NB4 (cell line): ENCODE measurements around the gene RBBP5.

ENCODE experiments used
- DNase-seq: peaks from one replicate; pipeline ENCODE4 v3.0.0; 2010; ENCODE audit warnings: low read depth
- H3K4me3 ChIP-seq: one replicate; pipeline ENCODE4 v1.5.1; 2011; ENCODE audit warnings: mild to moderate bottlenecking, low read depth, low read length, moderate library complexity
- CTCF ChIP-seq: IDR thresholded peaks from one replicate; pipeline ENCODE4 v1.5.1; 2012; ENCODE audit warnings: low read depth, low read length
- MAX ChIP-seq: IDR thresholded peaks from 2 replicates; pipeline ENCODE4 v1.6.1; 2011; ENCODE audit warnings: low read depth, low read length
- MYC ChIP-seq: IDR thresholded peaks from 2 replicates; pipeline ENCODE4 v1.6.1; 2011; ENCODE audit warnings: low read depth, low read length
- POLR2A ChIP-seq: IDR thresholded peaks from 2 replicates; pipeline ENCODE4 v1.6.1; 2011; ENCODE audit warnings: mild to moderate bottlenecking; ENCODE audit not compliant: insufficient read length; ENCODE audit errors: extremely low read depth

RBBP5 gene

GRCh38 chr1:205124726-205125125 lies 2.9 kb upstream of the RBBP5 start:
- TF ChIP-seq MAX (no peak), POLR2A (no peak), MYC (no peak), CTCF (no peak)
- DNase-seq = peak; percentile 23
- no peak overlapping the region for H3K4me3 ChIP-seq

- TF ChIP-seq POLR2A (no peak), MYC (peak; percentile 11; the same call in 1 of the 2 replicates), MAX (no peak), CTCF (no peak)
- peak overlapping the region; percentile 87 for H3K4me3 ChIP-seq
- DNase-seq = peak; percentile 8
Measured at GRCh38 chr1:205122489-205122882, 708 bp upstream of the RBBP5 start.

GRCh38 chr1:205118752-205119151 lies 3.0 kb downstream of the RBBP5 start:
- H3K4me3 ChIP-seq = no peak overlapping the region
- no peak for DNase-seq
- TF ChIP-seq MYC (no peak), POLR2A (no peak), MAX (no peak), CTCF (no peak)

GRCh38 chr1:205111354-205111753 lies 10.4 kb downstream of the RBBP5 start:
- no peak overlapping the region for H3K4me3 ChIP-seq
- no peak for TF ChIP-seq CTCF
- no peak for TF ChIP-seq MAX
- no peak for TF ChIP-seq MYC
- DNase-seq = no peak

- TF ChIP-seq MYC = no peak
- TF ChIP-seq POLR2A = no peak
- TF ChIP-seq CTCF = no peak
- no peak for TF ChIP-seq MAX
Measured at GRCh38 chr1:205109711-205110110, 12.1 kb downstream of the RBBP5 start.

GRCh38 chr1:205109269-205109668 lies 12.5 kb downstream of the RBBP5 start:
- no peak overlapping the region for H3K4me3 ChIP-seq
- no peak for TF ChIP-seq MYC
- TF ChIP-seq CTCF = no peak
- no peak for TF ChIP-seq MAX
- TF ChIP-seq POLR2A = no peak
- DNase-seq = no peak

More at GRCh38 chr1:205109711-205110110, 12.1 kb downstream of the RBBP5 start:
- no peak for DNase-seq
- H3K4me3 ChIP-seq = no peak overlapping the region
